Measurements from ENCODE around the gene SPRED1.

Gene SPRED1

GRCh38 chr15:38252481-38253350 lies at the start of gene SPRED1:
TSS of gene SPRED1 (plus strand) at chr15:38252836. CDS start at chr15:38253186, 350 bp downstream.
- intact Hi-C loops (cut with DNase I) = loop anchor here (1.0 to 5.0 kb wide), 4 partner anchors 50 to 255 kb away; no protein-coding TSS in a partner anchor
- peak; percentile 40 to 95 (median 69) for DNase-seq

- intact Hi-C loops (cut with DNase I) = no loop called here
- no peak for DNase-seq
Observed at GRCh38 chr15:38205526-38206272, 46.9 kb upstream of the SPRED1 start.

- intact Hi-C loops (cut with DNase I) = no loop called here
- no peak for DNase-seq
Observed at GRCh38 chr15:38207621-38208020, 45.0 kb upstream of the SPRED1 start.

GRCh38 chr15:38208206-38208605 lies 44.4 kb upstream of the SPRED1 start:
- intact Hi-C loops (cut with DNase I) = no loop called here

GRCh38 chr15:38208779-38209178 lies 43.9 kb upstream of the SPRED1 start:
- intact Hi-C loops (cut with DNase I) = no loop called here
- no peak for DNase-seq

More at GRCh38 chr15:38208206-38208605, 44.4 kb upstream of the SPRED1 start:
- no peak for DNase-seq

- no peak for DNase-seq
- intact Hi-C loops (cut with DNase I) = no loop called here
Observed at GRCh38 chr15:38211249-38211648, 41.4 kb upstream of the SPRED1 start.

GRCh38 chr15:38211811-38212210 lies 40.8 kb upstream of the SPRED1 start:
- intact Hi-C loops (cut with DNase I) = no loop called here
- DNase-seq = no peak

GRCh38 chr15:38212729-38213351 lies 39.8 kb upstream of the SPRED1 start:
- no peak for DNase-seq
- intact Hi-C loops (cut with DNase I) = no loop called here

GRCh38 chr15:38213356-38213755 lies 39.3 kb upstream of the SPRED1 start:
- intact Hi-C loops (cut with DNase I) = no loop called here
- DNase-seq = no peak

GRCh38 chr15:38215707-38216106 lies 36.9 kb upstream of the SPRED1 start:
- intact Hi-C loops (cut with DNase I) = no loop called here
- DNase-seq = no peak

- no peak for DNase-seq
Observed at GRCh38 chr15:38216763-38217162, 35.9 kb upstream of the SPRED1 start.

GRCh38 chr15:38217191-38217595 lies 35.4 kb upstream of the SPRED1 start:
- DNase-seq = no peak
- intact Hi-C loops (cut with DNase I) = no loop called here

More at GRCh38 chr15:38216763-38217162, 35.9 kb upstream of the SPRED1 start:
- intact Hi-C loops (cut with DNase I) = no loop called here

- no peak for DNase-seq
- intact Hi-C loops (cut with DNase I) = no loop called here
Observed at GRCh38 chr15:38217788-38218609, 34.6 kb upstream of the SPRED1 start.

- intact Hi-C loops (cut with DNase I) = no loop called here
Observed at GRCh38 chr15:38220606-38221273, 31.9 kb upstream of the SPRED1 start.

GRCh38 chr15:38224486-38224885 lies 28.1 kb upstream of the SPRED1 start:
- DNase-seq = no peak
- intact Hi-C loops (cut with DNase I) = no loop called here

More at GRCh38 chr15:38220606-38221273, 31.9 kb upstream of the SPRED1 start:
- peak in 1 of 10 donors; percentile 22 for DNase-seq

- DNase-seq = no peak
- intact Hi-C loops (cut with DNase I) = no loop called here
Observed at GRCh38 chr15:38225381-38225780, 27.3 kb upstream of the SPRED1 start.

- intact Hi-C loops (cut with DNase I) = no loop called here
- DNase-seq = peak in 7 of 10 donors; percentile 28 to 91 (median 50)
Observed at GRCh38 chr15:38226608-38227266, 25.9 kb upstream of the SPRED1 start.

- intact Hi-C loops (cut with DNase I) = no loop called here
Observed at GRCh38 chr15:38227941-38228340, 24.7 kb upstream of the SPRED1 start.

GRCh38 chr15:38228618-38229017 lies 24.0 kb upstream of the SPRED1 start:
- intact Hi-C loops (cut with DNase I) = no loop called here
- no peak for DNase-seq

More at GRCh38 chr15:38227941-38228340, 24.7 kb upstream of the SPRED1 start:
- DNase-seq = no peak

Measured in posterior cingulate gyrus (tissue), 11 donors.